ENCODE data around the gene CCDC107. TPM values are rescaled to one million over a fixed set of nuclear protein-coding genes. Genes with fewer than 3 reads are reported as not detected.

Gene CCDC107
- total RNA-seq, 1 experiment from 2014 or later, result 16.4 TPM

GRCh38 chr9:35657546-35658136, 451 bp upstream of the CCDC107 start, which contains the start of gene RMRP:
Gene RMRP (minus strand): TSS chr9:35658019.
- ChIA-PET CTCF (interaction anchor here (0.6 to 1.1 kb wide), 2 partner anchors 39 to 344 kb away, joined by 5 to 8 read pairs; no protein-coding TSS in a partner anchor), POLR2A (ENCODE audit: low non-redundant PET) (interaction anchor here (0.6 kb wide), 1 partner anchor 11 kb away, joined by 5 read pairs; no protein-coding TSS in a partner anchor)
- Histone ChIP-seq H3K4me3 (ENCODE audit: low read depth, low read length, poor library complexity, severe bottlenecking) (peak within 1 kb of the TSS; percentile 74), H3K27me3 (replicated peaks; ENCODE audit: insufficient read depth, low read depth, low read length, poor library complexity) (no peaks in the 10 kb centered on the region), H3K27ac (ENCODE audit: low read depth, low read length, poor library complexity, severe bottlenecking) (peak within 1 kb of the TSS; percentile 97), H3K36me3 (ENCODE audit: insufficient read depth, low read length, poor library complexity, severe bottlenecking) (peaks cover 27% of the 10 kb centered on the region), H3K9me3 (ENCODE audit: low read depth, low read length, poor library complexity, severe bottlenecking) (no peaks in the 10 kb centered on the region), H3K4me1 (ENCODE audit: insufficient read depth, low read length, poor library complexity, severe bottlenecking) (peaks cover 11% of the 10 kb centered on the region)
- intact Hi-C loops (cut with micrococcal nuclease; ENCODE audit: unreplicated experiment), result loop anchor here (1.0 to 5.0 kb wide), 4 partner anchors 11 to 540 kb away; partner anchors contain the start of genes ATOSB, CREB3, SPAG8 and TLN1
- BruUV-seq (replicated peaks), result no TSS peak
- TF ChIP-seq CTCF (conservative IDR thresholded peaks at IDR 0.05; ENCODE audit: low read depth, low read length) (peak; percentile 30; the same call in 1 of the 2 replicates), EZH2 (IDR thresholded peaks at IDR 0.05; ENCODE audit: borderline replicate concordance, low read depth, low read length, poor library complexity, severe bottlenecking) (no peak)
- peak; percentile 100 for DNase-seq (ENCODE audit: low spot score)

GRCh38 chr9:35658968-35659220, 802 bp downstream of the CCDC107 start:
- peak overlapping the region; percentile 74 for H3K4me3 ChIP-seq (ENCODE audit: low read depth, low read length, poor library complexity, severe bottlenecking)
- no peaks in the 10 kb centered on the region for H3K9me3 ChIP-seq (ENCODE audit: low read depth, low read length, poor library complexity, severe bottlenecking)
- H3K36me3 ChIP-seq (ENCODE audit: insufficient read depth, low read length, poor library complexity, severe bottlenecking), result peaks cover 32% of the 10 kb centered on the region
- CTCF ChIA-PET, result no interaction called here
- H3K4me1 ChIP-seq (ENCODE audit: insufficient read depth, low read length, poor library complexity, severe bottlenecking), result peaks cover 18% of the 10 kb centered on the region
- intact Hi-C loops (cut with micrococcal nuclease; ENCODE audit: unreplicated experiment), result loop anchor here (1.0 to 5.0 kb wide), 4 partner anchors 13 to 542 kb away; partner anchors contain the start of genes ATOSB, CREB3, SPAG8 and TLN1
- POLR2A ChIA-PET (ENCODE audit: low non-redundant PET), result no interaction called here
- no TSS peak for BruUV-seq (replicated peaks)
- H3K27ac ChIP-seq (ENCODE audit: low read depth, low read length, poor library complexity, severe bottlenecking), result peak overlapping the region; percentile 97
- no peak for TF ChIP-seq CTCF (conservative IDR thresholded peaks at IDR 0.05; ENCODE audit: low read depth, low read length)
- TF ChIP-seq EZH2 (IDR thresholded peaks at IDR 0.05; ENCODE audit: borderline replicate concordance, low read depth, low read length, poor library complexity, severe bottlenecking), result no peak
- H3K27me3 ChIP-seq (replicated peaks; ENCODE audit: insufficient read depth, low read depth, low read length, poor library complexity), result no peaks in the 10 kb centered on the region
- peak; percentile 52 for DNase-seq (ENCODE audit: low spot score)

- H3K4me3 ChIP-seq (ENCODE audit: low read depth, low read length, poor library complexity, severe bottlenecking), result peak overlapping the region; percentile 74
- H3K27ac ChIP-seq (ENCODE audit: low read depth, low read length, poor library complexity, severe bottlenecking), result peak overlapping the region; percentile 97
- no peak for TF ChIP-seq CTCF (conservative IDR thresholded peaks at IDR 0.05; ENCODE audit: low read depth, low read length)
- TF ChIP-seq EZH2 (IDR thresholded peaks at IDR 0.05; ENCODE audit: borderline replicate concordance, low read depth, low read length, poor library complexity, severe bottlenecking), result no peak
- peaks cover 32% of the 10 kb centered on the region for H3K36me3 ChIP-seq (ENCODE audit: insufficient read depth, low read length, poor library complexity, severe bottlenecking)
- ChIA-PET POLR2A (ENCODE audit: low non-redundant PET) (no interaction called here), CTCF (no interaction called here)
- H3K27me3 ChIP-seq (replicated peaks; ENCODE audit: insufficient read depth, low read depth, low read length, poor library complexity), result no peaks in the 10 kb centered on the region
- peak; percentile 62 for DNase-seq (ENCODE audit: low spot score)
- H3K4me1 ChIP-seq (ENCODE audit: insufficient read depth, low read length, poor library complexity, severe bottlenecking), result peaks cover 21% of the 10 kb centered on the region
- intact Hi-C loops (cut with micrococcal nuclease; ENCODE audit: unreplicated experiment), result loop anchor here (5.0 kb wide), 3 partner anchors 73 to 542 kb away; partner anchors contain the start of genes ATOSB, CREB3, SPAG8 and TLN1
- BruUV-seq (replicated peaks), result no TSS peak
- no peaks in the 10 kb centered on the region for H3K9me3 ChIP-seq (ENCODE audit: low read depth, low read length, poor library complexity, severe bottlenecking)
Observed at GRCh38 chr9:35659340-35659739, 1.2 kb downstream of the CCDC107 start.
